Measurements from ENCODE around the gene ICA1L. TPM values are rescaled to one million over a fixed set of nuclear protein-coding genes. Genes with fewer than 3 reads are reported as not detected.

Gene ICA1L
- total RNA-seq, 1 experiment from 2014 or later: 4.5 TPM

DNA sequence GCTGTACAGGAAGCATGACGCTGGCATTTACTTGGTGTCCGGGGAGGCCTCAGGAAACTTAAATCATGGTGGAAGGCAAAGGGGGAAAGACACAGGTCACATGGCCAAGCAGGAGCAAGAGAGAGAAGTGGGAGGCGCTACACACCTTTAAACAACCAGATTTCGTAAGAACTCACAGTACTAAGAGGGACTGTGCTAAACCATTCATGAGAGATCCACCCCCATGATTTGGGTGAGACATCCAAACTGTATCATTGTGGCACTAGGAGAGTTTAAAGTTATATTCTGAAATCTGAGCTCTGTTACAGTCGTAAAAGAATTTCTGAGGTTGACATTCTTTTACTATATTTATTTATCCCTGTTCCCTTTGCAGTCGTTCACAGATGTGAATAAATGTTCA lies 116.6 kb downstream of the ICA1L start:
- H3K27ac ChIP-seq (ENCODE audit: insufficient read length, low read depth, low read length): no peak overlapping the region
- peak overlapping the region in 2 of 3 experiments; percentile 16 to 33; a peak in 3 of 7 replicates for H3K27ac Mint-ChIP-seq
- no peaks in the 10 kb centered on the region for H3K79me2 ChIP-seq (ENCODE audit: insufficient read depth, low read length)
- H3K23me2 ChIP-seq (ENCODE audit: insufficient read length, low read depth, low read length, poor library complexity, severe bottlenecking): no peaks in the 10 kb centered on the region
- H3K18ac ChIP-seq (ENCODE audit: insufficient read length, low read depth, low read length): no peak overlapping the region
- no peaks in the 10 kb centered on the region for H3K27me3 ChIP-seq (ENCODE audit: insufficient read depth, low read length)
- no peak overlapping the region for H3K9ac ChIP-seq (ENCODE audit: extremely low read depth, insufficient read length, low read length)
- H3K36me3 Mint-ChIP-seq (ENCODE audit: insufficient read depth in 1 of 3, low read depth in 3 of 3): peaks cover 22 to 40% (median 36%) of the 10 kb centered on the region in 3 experiments
- H3K14ac ChIP-seq (ENCODE audit: insufficient read depth, low read length): no peak overlapping the region
- no peaks in the 10 kb centered on the region for H3K4me1 Mint-ChIP-seq
- H3K4ac ChIP-seq (ENCODE audit: low read depth, low read length): no peak overlapping the region
- H3K9me3 ChIP-seq (ENCODE audit: control insufficient read depth, low read depth, low read length): no peaks in the 10 kb centered on the region
- H2BK120ac ChIP-seq (ENCODE audit: low read depth, low read length, poor library complexity, severe bottlenecking): no peak overlapping the region
- no peak overlapping the region for H4K91ac ChIP-seq (ENCODE audit: insufficient read length, low read depth, low read length)
- DNase-seq: no peak
- peaks cover 0 to 10% of the 10 kb centered on the region in 2 experiments; a peak in 1 of 5 replicates for H3K9me3 Mint-ChIP-seq
- no peaks in the 10 kb centered on the region for H3K4me1 ChIP-seq (ENCODE audit: insufficient read depth, low read length)
- H2AK5ac ChIP-seq (ENCODE audit: insufficient read length, low read length): no peak overlapping the region
- no CpG with 5 or more reads among the region's 6 CpGs for WGBS (ENCODE audit: extremely low coverage, insufficient read length, low lambda C conversion rate)
- no peak overlapping the region for H2BK5ac ChIP-seq (ENCODE audit: insufficient read length, low read length)
- H4K20me1 ChIP-seq (ENCODE audit: control insufficient read depth, insufficient read depth, insufficient read length): no peaks in the 10 kb centered on the region
- no peak overlapping the region for H2BK15ac ChIP-seq (ENCODE audit: low read depth, low read length)
- TF ChIP-seq, protein P1, sequence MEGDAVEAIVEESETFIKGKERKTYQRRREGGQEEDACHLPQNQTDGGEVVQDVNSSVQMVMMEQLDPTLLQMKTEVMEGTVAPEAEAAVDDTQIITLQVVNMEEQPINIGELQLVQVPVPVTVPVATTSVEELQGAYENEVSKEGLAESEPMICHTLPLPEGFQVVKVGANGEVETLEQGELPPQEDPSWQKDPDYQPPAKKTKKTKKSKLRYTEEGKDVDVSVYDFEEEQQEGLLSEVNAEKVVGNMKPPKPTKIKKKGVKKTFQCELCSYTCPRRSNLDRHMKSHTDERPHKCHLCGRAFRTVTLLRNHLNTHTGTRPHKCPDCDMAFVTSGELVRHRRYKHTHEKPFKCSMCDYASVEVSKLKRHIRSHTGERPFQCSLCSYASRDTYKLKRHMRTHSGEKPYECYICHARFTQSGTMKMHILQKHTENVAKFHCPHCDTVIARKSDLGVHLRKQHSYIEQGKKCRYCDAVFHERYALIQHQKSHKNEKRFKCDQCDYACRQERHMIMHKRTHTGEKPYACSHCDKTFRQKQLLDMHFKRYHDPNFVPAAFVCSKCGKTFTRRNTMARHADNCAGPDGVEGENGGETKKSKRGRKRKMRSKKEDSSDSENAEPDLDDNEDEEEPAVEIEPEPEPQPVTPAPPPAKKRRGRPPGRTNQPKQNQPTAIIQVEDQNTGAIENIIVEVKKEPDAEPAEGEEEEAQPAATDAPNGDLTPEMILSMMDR (conservative IDR thresholded peaks at IDR 0.05): no peak
- no peak overlapping the region for H2BK20ac ChIP-seq (ENCODE audit: low read depth, low read length, poor library complexity, severe bottlenecking)
- no peak overlapping the region for H3K4me3 Mint-ChIP-seq
- H3K56ac ChIP-seq (ENCODE audit: insufficient read length, low read depth, low read length): no peak overlapping the region
- H3K4me2 ChIP-seq (ENCODE audit: insufficient read depth, insufficient read length, low read length): no peak overlapping the region
- no peak overlapping the region for H3T11ph ChIP-seq (ENCODE audit: low read length)
- H3K79me1 ChIP-seq (ENCODE audit: insufficient read depth, low read depth, low read length, poor library complexity, severe bottlenecking): no peaks in the 10 kb centered on the region
- no peak overlapping the region for H2BK12ac ChIP-seq (ENCODE audit: insufficient read length, low read depth, low read length)
- H2AFZ ChIP-seq (ENCODE audit: low read length): no peak overlapping the region
- no peaks in the 10 kb centered on the region for H3K27me3 Mint-ChIP-seq (ENCODE audit: low read depth)
- no peak overlapping the region for H3K23ac ChIP-seq (ENCODE audit: insufficient read length, low read depth, low read length)
- no peak overlapping the region for H4K5ac ChIP-seq (ENCODE audit: insufficient read length, low read depth, low read length)
- no peak overlapping the region for H4K8ac ChIP-seq (replicated peaks; ENCODE audit: insufficient read length, low read depth, low read length)
